Loucy (cell line): ENCODE data around the gene DBNDD1.

Experiments
- EZH2phosphoT487 ChIP-seq: fragments of 200-600 bp; IDR thresholded peaks from 2 replicates; pipeline ENCODE4 v1.6.1; 2018; ENCODE audit warnings: antibody characterized with exemption, mild to moderate bottlenecking, moderate library complexity, borderline replicate concordance
- TF ChIP-seq, protein P1 (sequence below): fragments of 200-600 bp; sonication (generic); conservative IDR thresholded peaks from 2 replicates; pipeline ENCODE4 v1.5.1; 2014; ENCODE audit warnings: mild to moderate bottlenecking, antibody characterized with exemption, low read length

DNA sequence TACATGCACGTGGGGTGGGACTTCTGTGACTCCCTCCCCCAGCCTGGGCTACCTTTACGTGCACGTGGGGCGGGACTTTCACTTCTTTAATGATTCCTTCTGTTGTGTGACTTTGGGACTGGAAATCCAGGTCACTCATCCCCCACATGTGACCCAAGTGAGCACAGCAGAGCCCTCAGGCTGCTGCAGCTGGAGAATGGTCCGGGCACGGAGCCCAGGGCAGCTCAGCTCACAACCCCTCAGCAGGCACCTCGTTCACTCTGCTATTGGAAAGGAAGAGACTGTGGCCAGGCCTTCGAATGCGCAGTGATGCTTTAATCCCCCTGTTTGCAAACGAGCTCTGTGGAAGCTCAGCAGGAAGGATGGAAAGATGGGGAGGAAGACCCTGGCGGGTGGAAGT is 14.7 kb downstream of the DBNDD1 start:
- TF ChIP-seq EZH2phosphoT487, result no peak
- TF ChIP-seq, protein P1, sequence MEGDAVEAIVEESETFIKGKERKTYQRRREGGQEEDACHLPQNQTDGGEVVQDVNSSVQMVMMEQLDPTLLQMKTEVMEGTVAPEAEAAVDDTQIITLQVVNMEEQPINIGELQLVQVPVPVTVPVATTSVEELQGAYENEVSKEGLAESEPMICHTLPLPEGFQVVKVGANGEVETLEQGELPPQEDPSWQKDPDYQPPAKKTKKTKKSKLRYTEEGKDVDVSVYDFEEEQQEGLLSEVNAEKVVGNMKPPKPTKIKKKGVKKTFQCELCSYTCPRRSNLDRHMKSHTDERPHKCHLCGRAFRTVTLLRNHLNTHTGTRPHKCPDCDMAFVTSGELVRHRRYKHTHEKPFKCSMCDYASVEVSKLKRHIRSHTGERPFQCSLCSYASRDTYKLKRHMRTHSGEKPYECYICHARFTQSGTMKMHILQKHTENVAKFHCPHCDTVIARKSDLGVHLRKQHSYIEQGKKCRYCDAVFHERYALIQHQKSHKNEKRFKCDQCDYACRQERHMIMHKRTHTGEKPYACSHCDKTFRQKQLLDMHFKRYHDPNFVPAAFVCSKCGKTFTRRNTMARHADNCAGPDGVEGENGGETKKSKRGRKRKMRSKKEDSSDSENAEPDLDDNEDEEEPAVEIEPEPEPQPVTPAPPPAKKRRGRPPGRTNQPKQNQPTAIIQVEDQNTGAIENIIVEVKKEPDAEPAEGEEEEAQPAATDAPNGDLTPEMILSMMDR, result no peak
